Skin epidermis (tissue), 12 donors: Measurements from ENCODE around the gene LRRN1.
"Not testable (repeated sequence)": the region's sequence is repeated elsewhere in the genome, so short reads cannot be mapped to it uniquely, and the experiment has no call there.

ENCODE experiments used
- H3K27ac ChIP-seq, 21 experiments: fragments of 200-600 bp; sonication (generic) in 11 of 21; one replicate each; pipeline ENCODE4 v1.5.0; 2020; ENCODE audit warnings: mild to moderate bottlenecking in 3 of 21, inconsistent platforms in 2 of 21, moderate library complexity in 2 of 21
- H3K4me3 ChIP-seq, 7 experiments: fragments of 200-600 bp; sonication (generic) in 2 of 7; one replicate each; pipeline ENCODE4 v1.5.0; 2020; ENCODE audit warnings: inconsistent platforms in 2 of 7, mild to moderate bottlenecking in 2 of 7, moderate library complexity in 1 of 7

The LRRN1 gene

DNA sequence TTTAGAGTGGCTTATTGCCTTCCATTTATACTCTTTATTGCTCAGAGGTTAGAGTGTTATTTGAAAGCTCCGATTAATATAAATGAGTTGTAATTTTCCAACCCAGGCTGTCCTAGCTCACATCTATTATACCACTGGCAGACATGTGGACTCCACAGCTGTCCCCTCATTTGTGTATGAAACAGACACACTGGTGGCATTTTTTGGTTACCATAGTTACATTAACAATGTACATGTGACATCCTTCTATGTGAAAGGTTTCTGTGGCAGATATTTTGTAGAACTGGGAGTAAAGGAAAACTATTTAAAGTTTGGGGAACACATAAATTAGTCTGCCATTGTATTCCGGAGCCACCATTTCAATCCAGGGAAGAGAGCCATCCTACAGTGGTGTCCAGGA, 5.3 kb downstream of the LRRN1 start:
- Histone ChIP-seq H3K4me3 (no peak overlapping the region), H3K27ac (no peak overlapping the region)

DNA sequence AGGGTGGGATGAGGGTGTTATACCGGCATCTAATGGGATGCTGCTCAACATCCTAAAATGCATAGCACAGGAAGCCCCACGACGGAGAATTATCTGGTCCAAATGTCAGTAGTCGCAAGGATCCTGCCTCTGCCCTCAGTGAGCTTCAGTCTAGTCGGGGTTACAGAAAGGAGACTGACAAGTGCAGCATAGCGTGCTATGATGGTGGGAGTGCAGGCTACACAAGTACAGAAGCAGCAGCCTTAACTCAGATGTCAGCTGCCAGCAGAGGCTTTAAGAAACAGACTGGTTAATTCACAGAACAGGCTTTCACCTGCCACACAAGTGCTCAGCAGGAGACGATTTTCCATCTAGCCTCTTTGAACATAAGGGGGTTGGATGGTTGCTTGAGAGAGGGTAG, 6.9 kb downstream of the LRRN1 start:
- no peak overlapping the region for H3K27ac ChIP-seq
- H3K4me3 ChIP-seq = no peak overlapping the region

DNA sequence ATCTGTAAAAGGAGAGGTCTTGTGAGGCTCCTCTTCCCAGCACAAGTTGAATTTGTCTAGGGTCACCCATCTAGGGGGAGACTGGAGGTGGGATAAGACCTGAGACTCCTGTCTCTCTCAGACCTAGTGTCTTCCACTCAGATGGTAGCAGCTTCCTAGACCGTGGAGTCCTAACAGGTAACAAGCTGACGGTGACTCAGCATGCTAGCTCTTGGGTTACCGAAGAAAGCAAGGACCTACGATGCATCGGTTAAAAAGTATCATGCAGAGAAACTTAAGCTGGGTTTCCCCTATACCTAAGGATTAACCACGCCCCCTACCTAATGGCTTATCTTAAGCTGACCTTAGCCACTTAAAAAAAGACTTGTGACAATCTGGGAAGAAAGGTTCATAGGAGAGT, 7.6 kb downstream of the LRRN1 start:
- H3K4me3 ChIP-seq = no peak overlapping the region
- H3K27ac ChIP-seq = no peak overlapping the region

DNA sequence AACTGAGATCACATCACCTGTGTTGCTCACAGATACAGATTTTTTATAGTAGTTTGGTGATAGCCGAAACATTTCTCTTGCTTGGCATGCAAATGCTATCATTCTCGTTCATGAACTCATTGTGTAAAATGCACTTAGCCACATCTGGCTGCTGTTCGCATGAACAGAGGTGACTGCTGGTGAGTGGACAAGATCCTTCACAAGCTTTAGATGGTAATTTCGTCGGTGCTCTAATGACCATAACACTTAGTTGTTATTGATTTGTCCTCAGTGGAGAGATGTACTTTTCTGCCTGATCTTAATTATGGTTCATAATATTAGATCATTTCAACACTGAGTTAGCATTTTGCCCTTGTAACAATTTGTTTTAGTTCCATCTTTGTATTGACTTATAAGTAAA, 13.8 kb downstream of the LRRN1 start:
- H3K27ac ChIP-seq = no peak overlapping the region

DNA sequence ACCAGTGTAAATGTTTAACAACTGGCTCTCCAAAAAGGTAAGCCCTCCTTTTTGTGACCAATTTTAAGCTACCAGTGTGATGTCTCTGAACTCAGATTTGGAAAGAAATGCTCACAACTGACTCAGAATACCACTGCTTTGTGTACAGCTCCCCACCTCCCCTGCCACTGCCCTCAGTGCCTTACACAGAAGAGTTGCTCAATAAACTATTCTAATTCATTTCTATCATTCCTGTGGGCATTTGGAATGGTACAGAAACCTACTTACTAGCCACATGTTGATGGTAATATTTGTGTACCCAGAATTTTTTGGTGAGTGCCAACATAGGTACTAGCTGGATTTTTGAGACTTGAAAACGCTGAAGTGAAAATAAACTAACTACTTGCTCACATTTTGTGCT, 16.0 kb downstream of the LRRN1 start:
- Histone ChIP-seq H3K4me3 (no peak overlapping the region), H3K27ac (no peak overlapping the region)

More for the DNA sequence above, 13.8 kb downstream of the LRRN1 start:
- no peak overlapping the region for H3K4me3 ChIP-seq

DNA sequence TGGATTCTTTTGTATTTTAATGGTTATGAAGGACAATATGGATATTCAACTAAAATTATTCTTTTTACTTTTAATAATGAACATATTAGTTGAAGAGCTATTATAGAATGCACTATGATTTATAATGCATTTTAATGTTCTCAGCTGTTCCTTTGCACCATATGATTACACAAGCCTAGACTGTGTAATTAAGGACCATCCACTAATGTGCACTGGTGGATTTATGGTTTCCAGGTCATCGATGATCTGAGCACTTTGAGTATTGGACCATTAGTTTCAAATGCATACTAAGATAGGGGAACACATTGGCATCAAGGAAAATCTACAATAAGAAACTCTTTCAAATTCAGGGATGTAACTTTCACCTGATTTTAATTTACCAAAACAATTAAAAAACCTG, 16.8 kb downstream of the LRRN1 start:
- Histone ChIP-seq H3K4me3 (no peak overlapping the region), H3K27ac (no peak overlapping the region)

DNA sequence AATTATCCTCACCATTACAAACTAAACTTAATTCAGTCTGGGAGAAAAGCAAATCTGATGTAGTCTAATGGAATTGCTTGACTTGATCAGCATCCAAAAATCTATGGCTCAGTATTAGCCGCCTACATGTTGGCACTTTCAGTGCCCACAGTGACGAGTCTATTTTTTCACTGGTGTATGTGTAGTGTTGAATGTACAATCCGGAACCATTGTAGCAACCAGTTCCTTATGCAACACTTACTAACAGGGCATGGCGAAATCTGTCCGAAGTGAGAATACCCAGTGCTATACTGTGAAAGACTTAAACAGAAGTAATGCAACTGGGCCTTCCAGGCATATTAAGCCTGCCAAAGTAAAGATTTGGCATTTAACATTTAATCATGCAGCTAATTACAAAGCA, 18.6 kb downstream of the LRRN1 start:
- no peak overlapping the region for H3K4me3 ChIP-seq
- H3K27ac ChIP-seq = no peak overlapping the region

DNA sequence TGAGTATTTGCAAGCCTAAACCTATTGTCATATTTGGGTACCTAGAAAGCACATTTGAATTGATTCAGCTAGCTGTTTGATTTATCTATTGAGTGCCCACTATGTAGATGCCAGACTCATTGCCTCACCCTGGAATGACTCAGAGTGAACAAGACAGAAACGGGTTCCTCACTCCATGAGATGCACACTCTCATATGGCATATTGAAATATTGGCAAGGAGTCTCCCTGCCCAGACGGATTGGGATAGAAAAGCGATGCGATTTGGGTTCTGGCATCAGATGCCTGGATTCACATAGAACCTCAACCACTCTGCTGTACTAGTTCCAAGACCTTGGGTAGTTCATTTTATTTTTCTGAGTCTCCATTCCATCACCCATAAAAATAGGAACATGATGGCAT, 22.5 kb downstream of the LRRN1 start:
- Histone ChIP-seq H3K27ac (no peak overlapping the region), H3K4me3 (no peak overlapping the region)

DNA sequence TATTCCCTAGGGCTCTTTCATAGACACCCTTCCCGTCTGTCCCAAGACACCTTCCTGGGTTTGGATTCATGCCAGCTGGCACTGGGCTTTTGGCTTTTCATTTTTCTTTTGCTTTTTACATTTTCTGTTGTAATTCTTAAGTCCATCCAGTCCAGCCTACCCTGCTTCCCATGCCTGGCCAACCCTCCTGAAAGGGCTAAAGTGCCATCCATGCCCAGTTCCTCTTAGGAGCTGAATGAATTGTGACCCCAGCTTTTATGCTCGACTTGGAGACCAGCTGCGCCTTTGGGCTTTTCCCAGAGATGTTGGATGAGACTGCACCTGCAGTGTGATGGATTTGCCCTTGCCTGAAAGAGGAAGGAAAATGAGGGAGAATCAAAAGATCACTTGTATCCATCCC, 25.8 kb downstream of the LRRN1 start:
- H3K4me3 ChIP-seq = no peak overlapping the region
- no peak overlapping the region for H3K27ac ChIP-seq

DNA sequence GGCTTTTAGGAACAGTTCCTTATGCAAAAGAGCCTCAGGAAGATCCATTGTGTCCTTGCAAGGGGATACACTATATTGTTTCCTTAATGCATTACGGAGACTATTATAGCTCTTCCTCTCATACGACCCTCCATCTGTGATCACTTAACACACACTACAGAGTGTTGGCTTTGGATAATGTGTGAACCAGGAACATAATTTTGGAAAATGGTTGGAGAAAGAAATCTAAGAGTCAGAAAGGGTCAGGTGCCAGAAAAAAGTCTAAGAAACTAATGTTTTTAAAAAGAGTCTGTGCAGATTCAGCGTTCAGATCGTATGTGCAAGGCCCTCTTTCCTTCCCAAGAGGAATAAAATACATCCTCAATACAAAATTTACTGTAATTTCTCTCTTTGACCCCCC, 27.3 kb downstream of the LRRN1 start:
- H3K4me3 ChIP-seq = no peak overlapping the region
- H3K27ac ChIP-seq = no peak overlapping the region

DNA sequence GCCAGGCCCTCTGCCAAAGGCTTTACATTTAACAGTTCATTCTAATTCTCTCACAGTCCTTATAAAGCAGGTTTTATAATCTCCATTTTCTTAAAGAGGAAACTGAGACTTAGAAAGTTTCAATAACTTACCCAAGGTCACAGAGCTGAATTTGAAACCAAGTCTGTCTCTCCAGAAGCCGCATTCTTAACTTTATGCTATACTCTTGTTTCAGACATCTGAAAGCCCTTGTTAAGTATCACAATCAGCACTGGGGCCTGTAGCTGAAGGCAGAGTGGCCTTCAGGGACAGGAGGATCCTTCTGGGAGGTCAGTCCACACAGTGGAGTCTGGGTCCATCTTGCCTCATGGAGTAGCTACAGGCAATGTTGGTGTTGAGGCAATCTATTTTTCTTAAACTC, 27.9 kb downstream of the LRRN1 start:
- H3K4me3 ChIP-seq = no peak overlapping the region
- no peak overlapping the region for H3K27ac ChIP-seq

DNA sequence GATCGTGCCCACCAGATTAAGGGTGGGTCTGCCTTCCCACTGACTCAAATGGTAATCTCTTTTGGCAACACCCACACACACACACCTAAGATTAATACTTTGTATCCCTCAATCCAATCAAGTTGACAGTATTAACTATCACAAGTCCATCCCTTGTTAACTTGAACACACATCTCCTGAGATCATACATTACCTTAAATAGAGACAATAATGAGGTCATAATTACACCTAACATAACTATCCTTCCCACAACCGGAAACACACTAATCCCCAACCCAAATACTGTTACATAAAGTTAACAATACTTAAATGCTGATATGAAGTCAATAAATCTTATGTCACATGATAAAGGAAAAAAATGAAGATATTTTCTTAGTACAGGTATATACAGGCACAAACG, 29.2 kb downstream of the LRRN1 start:
- H3K27ac ChIP-seq, H3K4me3 ChIP-seq: not testable (repeated sequence)

DNA sequence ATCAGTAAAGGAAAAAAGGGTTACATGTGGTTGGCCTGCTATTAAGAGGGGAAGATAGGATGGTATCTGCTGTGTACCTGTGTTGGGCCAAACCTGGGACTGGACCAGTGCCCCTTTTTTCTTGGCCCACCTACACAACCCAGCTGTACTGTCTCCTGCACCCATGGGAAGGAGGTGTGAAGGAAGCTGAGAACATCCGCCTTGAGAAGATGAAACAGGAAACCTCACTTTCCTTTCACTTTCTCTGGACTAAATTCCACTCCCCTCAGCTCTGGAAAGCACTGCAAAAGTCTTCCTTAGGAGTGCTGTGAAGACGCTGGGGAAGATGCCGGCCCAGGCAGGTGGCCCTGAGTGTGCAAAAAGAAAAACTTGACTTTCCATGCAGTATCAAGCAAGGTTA, 37.6 kb downstream of the LRRN1 start:
- no peak overlapping the region for H3K27ac ChIP-seq
- no peak overlapping the region for H3K4me3 ChIP-seq

DNA sequence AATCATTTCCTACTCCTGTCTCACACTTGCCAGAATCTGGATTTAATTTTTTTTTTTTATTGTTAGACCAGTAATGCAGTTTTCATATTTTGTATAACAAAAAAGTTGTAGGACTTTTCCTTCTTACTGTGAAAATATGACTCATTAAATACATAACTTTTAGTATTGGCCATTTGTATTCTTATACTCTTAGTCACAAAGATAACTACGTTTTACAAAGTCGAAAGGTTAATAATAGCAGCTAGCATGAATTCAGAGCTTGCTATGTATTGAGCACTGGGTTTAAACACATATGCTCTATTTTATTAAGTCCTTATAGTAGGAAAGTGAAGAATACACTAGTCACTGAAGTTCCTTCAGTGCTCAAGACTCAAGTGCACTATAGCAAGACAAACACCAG, 43.1 kb downstream of the LRRN1 start:
- H3K4me3 ChIP-seq = no peak overlapping the region
- no peak overlapping the region for H3K27ac ChIP-seq

DNA sequence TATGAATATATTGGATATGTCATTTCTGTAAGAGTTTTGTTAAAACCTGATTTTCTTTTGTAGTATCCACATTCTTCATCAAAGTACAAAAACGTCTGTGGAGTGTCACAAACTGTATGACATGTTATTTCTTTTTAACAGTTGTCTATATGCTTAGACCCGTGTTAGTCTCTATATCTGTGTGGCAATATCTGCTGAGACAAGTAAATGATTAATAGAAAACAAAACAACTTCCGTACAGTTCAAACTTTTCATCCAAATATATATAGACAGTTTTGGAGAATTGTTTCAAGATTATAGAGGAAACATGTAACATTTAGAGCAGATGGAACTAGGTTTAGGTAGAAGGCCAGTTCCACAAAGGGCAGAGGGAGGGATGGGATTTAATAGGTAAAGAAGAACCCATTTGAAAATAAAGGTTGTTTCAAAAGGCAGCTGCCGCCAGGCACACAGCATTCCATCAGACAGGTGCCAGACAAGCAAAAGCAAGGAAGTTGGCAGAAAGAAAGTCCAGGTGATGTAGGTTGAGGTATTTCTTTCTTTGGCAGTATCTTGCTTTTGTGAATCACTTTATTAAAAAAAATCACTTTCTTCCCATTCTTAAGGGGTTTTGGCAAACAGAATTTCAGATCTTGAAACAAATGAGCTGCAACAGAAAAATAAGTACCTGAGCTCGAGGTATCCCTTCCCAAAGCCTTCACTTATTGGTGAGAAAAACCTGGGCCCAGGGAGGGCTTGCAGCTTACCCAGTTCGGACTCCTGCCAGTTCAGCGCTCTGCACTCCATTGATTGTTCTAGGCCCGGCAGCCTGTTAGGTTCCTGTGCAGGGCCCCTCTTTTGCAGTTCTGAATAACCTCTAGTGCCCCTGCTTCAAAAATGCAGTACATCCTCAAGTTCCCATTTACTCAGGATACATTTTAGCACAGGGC, 49.0 kb downstream of the LRRN1 start:
- Histone ChIP-seq H3K4me3 (no peak overlapping the region), H3K27ac (no peak overlapping the region)

DNA sequence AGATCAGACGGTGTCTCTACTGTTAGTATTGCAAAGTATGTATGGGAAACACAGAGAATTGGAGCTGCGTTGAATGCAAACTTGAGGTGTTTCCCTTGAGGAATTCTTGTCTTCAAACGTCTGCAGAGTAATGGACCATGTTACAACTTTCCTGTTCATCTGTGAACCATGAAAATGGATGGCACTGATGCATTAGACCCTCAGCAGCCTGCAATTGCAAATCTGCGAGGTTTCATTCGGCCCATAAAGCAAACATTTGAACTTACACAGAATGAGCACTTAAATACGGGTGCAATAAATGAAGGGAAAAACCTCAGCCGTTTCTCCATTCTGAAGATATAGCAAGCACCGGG, 49.7 kb downstream of the LRRN1 start:
- no peak overlapping the region for H3K27ac ChIP-seq
- H3K4me3 ChIP-seq = no peak overlapping the region

DNA sequence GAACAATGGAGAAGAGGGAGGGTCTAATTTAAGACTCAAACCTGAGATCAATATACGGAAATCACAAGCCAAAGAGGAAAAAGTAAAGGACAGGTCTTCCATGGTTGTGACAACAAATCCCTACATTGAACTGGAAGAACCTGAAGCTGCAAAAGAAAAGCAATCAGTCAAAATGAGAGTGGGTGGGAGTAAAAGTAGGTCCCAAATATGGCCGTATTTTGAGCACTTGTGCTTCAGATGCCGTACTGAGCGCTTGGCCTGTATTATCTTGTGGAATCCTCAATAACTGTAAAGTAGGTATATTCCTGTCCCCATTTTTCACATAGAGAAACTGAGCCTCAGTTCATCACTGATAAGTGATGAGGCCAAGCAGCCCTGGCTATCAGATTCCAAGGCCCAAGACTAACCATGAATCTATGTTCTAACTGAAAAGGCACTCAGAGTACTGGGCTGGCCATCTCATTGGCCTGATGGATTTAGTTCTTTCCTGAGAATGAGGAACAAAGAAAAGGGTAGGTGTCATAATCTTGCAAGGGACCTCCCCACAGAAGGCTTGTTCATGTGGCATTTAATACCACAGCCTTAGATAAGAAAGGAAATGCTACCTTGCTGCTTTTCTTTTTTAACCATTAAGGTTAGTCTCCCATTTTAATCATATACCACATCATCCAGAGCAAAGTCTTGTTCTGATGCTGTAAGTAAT, 52.5 kb downstream of the LRRN1 start:
- no peak overlapping the region for H3K4me3 ChIP-seq
- H3K27ac ChIP-seq = no peak overlapping the region

DNA sequence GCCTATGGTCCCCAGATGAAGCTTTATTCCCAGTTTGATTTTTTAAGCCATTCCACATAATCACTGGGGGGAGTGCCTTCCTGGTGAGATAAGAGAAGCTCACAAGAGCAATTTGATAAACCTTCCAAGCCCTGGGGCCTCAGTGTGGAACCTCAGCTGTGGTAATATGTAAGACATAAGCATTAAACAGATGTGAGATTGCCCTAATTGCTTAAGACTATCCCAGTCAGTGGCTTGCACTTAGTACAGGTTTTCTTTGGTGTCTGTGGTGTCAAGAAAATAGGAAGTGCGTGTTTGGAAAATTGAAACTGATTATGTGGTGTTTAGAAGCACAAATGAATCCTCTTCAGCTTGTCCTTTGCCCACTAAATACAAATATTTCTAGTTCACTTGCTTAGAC, 54.3 kb downstream of the LRRN1 start:
- no peak overlapping the region for H3K27ac ChIP-seq

DNA sequence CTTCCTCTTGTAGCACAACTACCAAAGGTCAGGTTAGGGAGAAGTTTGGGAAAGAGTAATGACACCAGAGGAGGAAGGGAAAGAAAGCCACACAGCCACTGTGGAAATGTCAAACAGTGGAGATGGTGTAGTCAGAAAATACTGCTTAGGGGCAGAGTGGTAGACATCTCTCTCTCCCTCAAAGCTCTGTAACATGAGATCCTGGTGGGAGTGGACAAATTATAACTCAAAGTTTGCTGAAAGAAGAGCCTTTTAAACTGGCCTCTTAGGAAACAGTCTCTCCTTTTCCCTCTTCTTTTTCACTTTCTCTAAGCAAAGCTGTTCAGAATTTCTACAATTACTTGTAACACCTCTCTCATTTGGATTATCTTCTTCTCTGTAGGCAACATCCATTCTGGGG, 55.8 kb downstream of the LRRN1 start:
- H3K27ac ChIP-seq = no peak overlapping the region

More for the DNA sequence above, 54.3 kb downstream of the LRRN1 start:
- no peak overlapping the region for H3K4me3 ChIP-seq

DNA sequence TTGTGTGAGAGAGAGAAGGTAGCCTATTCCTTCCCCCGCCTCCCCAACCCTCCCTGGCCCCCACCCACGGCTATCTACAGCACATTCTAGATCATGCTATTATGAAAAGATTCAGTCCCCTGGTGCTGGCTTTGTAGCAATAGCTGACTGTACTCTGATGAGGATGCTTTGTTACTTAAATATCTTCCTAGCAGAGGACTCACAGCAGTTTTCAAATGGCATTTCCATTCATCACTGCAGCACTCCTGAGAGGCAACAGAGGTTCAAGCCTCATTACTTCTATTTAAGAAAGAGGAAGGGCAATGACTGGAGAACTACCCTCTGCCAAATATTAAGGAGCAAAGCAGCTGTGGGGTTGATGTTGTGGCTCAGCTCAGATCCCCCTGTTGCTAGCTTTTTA, 61.0 kb downstream of the LRRN1 start:
- H3K4me3 ChIP-seq = no peak overlapping the region
- H3K27ac ChIP-seq = no peak overlapping the region

More for the DNA sequence above, 55.8 kb downstream of the LRRN1 start:
- no peak overlapping the region for H3K4me3 ChIP-seq

DNA sequence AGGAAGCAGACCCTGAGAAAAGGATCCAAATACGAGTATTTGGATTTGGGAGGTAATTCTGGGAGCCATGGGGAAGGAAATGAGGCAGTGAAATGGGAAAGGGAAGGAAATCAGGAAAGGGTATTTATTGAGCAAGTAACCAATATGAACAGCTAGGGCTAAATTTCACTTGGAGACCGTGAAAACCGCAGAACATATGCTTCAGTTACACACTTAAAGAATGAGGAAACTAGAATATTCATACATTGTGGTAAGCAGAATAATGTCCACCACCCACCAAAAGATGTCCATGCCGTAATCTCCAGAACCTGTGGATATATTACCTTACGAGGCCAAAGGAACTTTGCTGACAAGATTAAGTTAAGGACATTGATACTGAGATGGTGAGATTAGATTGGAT, 63.3 kb downstream of the LRRN1 start:
- H3K27ac ChIP-seq = no peak overlapping the region
- no peak overlapping the region for H3K4me3 ChIP-seq
